Stimulated activated CD4-positive, alpha-beta T cell treated with anti-CD3 and anti-CD28 coated beads, TNF-alpha, amount 100 ng/mL, for 4 hours (primary cell): ENCODE results near the gene YBX1.
"Not testable (repeated sequence)": the region's sequence is repeated elsewhere in the genome, so short reads cannot be mapped to it uniquely, and the experiment has no call there.

ENCODE experiments used
- DNase-seq, 3 experiments: peaks; one replicate each; pipeline ENCODE4 v3.0.0-alpha.2; 2020; ENCODE audit warnings: low read depth in 3 of 3

The YBX1 gene

GRCh38 chr1:42681741-42682483 lies at the start of gene YBX1:
Gene YBX1, plus strand, starts transcription at chr1:42682418. Its CDS starts 148 bp downstream, at chr1:42682566.
- peak; percentile 91 to 92 (median 92) for DNase-seq

DNA sequence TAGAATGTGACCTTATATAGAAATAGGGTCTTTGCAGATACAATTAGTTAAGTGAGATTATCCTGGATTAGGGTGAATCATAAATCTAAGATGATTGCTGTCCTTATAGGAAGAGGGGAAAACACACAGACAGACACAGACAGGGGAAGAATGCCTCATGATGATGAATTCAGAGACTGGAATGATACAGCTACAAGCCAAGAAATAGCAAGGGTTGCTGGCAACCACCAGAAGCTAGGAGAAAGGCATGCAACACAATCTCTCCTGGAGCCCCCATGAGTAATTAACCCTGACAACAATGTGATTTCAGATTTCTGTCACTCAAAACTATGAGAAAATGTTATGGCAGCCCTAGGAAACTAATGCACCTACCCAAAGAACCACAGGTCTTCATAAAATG lies 43.1 kb upstream of the YBX1 start:
- no peak for DNase-seq

DNA sequence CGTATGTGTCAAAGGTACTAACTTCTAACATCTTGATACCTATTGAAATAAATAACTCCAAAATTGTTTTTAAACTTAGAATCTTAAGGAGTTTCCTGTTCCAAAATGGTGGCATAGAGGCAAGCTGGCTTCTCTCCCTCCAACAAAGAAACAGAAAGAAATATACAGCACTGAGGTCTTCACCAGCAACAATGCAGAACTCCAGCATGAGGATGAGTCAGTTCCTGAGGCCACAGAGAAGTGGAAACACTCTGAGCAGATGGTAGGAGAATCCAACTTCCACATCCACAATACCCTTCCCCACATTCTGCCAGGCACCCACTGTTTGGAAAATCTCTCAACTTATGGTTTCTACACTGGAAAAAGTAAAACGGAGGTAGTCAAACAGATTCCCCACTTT lies 36.2 kb upstream of the YBX1 start:
- DNase-seq = no peak

DNA sequence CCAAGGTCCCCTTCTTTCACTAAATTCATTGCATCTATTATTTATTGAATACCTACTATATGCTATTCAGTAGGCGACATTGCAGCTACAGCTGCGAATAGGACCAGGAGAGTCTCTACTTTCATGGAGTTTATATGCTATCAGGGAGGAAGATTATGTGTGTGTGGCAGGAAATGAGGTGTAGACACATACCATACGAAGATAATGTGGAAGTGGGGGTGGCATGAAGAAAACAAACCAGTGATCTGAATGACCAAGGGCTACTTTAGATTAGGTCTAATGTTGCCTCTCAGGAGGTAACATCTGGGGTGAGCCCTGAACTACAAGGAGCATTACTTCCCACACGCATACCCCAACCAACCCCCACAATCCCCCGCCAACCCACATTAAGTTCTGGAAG lies 25.0 kb upstream of the YBX1 start:
- DNase-seq = no peak

DNA sequence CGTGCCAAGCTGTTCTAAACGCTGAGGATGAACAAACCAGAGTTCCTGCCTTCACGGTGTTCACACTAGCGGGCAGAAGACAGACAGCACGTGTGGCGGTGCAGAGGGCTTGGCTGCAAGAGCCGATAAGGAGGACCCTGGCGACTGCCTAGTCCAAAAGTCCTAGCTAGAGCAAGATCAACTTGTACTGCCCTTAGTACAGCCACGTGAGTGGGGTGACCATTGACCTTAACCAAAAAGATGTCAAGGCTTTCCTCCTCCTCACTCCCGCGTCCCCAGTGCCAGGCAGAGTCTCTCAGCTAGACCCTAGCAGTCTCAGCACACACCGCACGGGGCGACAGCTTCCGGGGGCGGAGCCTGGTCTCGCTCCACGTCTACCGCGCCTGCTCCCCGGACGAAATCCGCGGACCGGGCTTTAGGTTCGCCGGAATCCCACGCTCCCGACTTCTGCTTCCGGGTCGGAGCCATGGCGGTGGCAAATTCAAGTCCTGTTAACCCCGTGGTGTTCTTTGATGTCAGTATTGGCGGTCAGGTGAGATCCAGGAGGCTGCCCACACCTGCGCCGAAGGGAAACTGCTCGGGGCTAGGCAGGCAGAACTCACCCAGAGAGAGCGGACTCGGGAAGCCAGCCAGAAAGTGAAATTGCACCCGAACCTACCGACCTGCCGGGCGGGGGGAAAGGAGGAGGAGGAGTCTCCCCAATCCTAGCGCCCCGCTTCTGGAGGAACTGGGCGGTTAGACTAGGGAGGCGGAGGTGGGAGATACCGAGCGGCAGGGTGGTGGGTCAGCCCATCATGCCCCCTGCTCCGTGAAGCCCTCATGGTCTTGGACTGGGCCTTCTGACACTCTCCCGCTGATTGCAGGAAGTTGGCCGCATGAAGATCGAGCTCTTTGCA lies 24.0 kb upstream of the YBX1 start, which contains the start of gene PPIH:
Gene PPIH (plus strand): TSS at position 443 of the 896 bp plus-strand sequence. CDS start 24 bp downstream, at position 467.
- peak; percentile 89 to 90 (median 90) for DNase-seq

DNA sequence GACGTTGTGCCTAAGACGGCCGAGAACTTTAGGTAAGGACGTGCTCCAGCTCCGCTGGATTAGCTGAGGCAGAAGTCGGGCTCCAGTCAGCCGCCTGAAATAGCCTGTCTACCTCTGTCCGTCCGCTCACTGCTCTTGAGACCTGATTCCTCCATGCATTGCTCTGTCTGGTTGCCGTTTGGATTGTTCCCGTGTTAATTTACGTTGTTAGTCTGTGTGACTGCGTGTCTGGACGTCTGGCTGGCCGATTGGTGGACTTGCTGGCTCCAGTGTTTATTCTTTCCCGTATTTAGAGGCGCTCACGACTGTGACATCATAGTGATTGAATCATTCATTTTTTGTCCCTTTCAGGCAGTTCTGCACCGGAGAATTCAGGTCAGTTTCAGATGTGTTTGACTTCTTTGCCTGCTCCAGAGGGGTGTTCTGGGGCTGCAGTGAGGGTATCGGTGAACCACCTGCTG lies 23.3 kb upstream of the YBX1 start:
- DNase-seq = no peak

- no peak for DNase-seq
Measured at GRCh38 chr1:42660907-42661500, 21.2 kb upstream of the YBX1 start.

GRCh38 chr1:42669936-42670335 lies 12.3 kb upstream of the YBX1 start:
- DNase-seq = no peak

DNA sequence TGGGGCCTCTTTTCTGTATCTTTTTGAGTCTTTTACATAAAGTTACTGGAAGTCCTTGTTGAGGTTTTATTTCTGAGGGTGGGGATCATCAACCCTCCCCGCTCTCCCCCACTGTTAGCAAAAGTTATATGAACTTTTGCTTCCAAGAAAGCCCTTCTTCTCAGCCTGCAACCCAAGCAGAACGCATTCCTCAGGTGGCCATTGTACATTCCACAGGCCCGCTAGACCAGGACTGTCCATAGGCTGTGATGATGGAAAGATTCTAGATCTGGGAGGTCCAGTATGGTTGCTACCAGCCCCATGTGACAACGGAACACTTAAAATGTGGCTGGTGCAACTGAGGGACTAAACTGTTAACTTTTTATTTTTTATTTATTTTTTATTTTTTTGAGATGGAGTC lies 11.8 kb upstream of the YBX1 start:
- DNase-seq = no peak

- no peak for DNase-seq
Measured at GRCh38 chr1:42674214-42674613, 8.0 kb upstream of the YBX1 start.

DNA sequence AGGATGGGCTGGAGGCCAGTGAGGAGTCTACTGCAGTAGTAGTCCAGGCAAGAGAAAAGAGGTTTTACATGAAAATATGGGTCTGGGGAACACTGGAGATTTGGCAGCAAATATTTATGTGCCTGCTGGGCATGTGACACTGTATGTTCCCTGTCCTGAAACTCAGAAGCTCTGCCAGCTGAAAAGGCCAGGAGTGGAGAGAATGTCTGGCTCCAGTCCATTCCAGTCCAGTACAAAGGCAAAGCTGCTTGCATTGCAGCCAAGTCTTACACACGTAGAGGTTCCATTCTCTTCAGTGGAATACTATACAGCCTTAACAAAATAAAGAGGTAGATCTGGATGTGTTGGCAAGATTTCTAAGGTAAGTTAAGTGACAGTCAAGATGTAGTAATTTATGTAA lies 7.5 kb upstream of the YBX1 start:
- no peak for DNase-seq

GRCh38 chr1:42675467-42675866 lies 6.8 kb upstream of the YBX1 start:
- DNase-seq = no peak

DNA sequence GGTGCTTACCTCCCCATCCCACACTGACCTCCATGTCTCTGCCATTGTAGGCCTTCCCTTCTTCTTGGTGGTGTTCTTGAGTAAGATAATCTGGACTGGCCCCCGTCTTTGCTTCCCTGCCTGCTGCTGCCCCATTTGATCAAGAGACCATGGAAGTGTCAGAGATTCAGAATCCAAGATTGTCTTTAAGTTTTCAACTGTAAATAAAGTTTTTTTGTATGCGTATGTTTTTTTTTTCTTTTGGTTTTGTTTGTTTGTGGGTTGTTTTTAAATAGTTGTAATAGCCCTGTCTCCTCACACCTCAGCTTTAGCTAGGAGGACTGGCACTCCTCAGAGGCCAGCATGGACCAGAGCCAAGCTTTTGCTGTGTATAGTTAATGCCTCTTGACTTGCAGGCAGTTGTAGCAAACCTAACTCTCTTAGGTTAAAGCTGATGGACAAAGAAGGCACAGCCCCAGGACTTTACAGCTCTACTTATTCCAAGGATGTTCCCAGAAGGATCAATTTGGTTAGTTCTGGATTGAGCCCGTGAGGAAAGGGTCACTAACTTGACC lies 5.6 kb upstream of the YBX1 start:
- DNase-seq = no peak

DNA sequence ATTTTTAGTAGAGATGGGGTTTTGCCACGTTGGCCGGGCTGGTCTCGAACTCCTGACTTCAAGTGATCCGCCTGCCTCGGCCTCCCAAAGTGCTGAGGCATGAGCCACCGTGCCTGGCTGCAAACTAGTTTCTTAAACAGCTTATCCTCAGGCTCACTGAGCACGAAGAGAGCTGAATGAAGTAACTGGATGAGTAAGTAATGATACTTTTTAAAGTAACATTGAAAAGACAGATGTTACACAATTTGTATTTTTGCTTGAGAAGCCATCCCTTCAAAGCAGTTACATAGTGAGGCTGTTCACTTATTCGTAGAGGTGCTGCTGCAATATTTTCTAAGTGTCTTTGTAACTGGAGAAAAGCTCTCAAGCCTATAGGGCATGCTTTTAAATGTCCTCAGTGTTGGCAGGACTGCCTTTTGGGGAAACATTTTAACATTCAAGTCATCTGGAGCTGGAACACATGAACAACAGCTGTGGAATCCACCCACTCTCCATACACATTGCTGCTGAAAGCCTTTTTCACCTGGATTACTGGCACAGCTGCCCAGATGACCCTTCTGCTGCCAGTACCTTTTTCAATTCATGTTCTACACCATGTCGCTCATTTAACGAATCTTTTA lies 2.7 kb upstream of the YBX1 start:
- no peak for DNase-seq

- no peak for DNase-seq
Measured at GRCh38 chr1:42680055-42680454, 2.2 kb upstream of the YBX1 start.

DNA sequence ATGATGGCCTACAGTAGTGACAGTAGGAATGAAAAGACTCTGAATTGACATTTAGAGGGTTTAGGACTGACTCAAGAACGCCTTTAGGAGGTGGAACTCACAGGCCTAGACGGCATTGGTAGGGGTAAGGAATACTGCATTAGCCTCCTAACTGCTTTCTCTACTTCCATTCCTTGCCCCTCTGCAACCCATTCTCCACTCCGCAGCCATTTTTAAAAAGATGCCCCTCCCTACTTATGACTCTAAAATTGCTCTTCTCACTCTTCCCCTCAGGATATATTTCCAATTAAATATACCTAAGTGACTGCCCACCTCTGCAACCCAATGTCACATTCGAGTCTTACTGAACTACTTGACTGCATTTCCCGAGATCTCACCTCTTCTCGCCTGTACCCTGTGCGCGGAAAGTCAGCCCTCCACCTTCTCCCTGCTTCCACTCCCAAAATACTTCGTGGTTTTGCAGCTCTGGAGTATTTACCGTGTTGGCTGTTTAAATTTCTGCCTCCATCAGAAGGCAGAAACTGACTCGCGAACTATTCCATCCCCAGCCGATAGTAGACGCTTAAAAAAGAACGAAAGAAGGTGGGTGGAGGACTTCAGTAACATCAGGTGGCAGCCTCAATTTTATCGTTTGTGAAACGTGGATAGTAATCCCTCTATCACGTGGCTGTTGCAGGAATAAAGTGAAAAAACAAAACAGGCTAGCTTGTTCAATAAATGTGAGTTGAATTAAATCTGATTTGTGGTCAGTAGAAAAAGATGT lies 1.1 kb upstream of the YBX1 start:
- DNase-seq = no peak

DNA sequence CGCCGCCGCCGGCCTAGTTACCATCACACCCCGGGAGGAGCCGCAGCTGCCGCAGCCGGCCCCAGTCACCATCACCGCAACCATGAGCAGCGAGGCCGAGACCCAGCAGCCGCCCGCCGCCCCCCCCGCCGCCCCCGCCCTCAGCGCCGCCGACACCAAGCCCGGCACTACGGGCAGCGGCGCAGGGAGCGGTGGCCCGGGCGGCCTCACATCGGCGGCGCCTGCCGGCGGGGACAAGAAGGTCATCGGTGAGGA lies 193 bp downstream of the YBX1 start:
- not testable (repeated sequence) for DNase-seq

GRCh38 chr1:42682739-42683531 lies 717 bp downstream of the YBX1 start:
- peak; percentile 28 to 53 (median 49) for DNase-seq

GRCh38 chr1:42684139-42684538 lies 1.9 kb downstream of the YBX1 start:
- no peak for DNase-seq

DNA sequence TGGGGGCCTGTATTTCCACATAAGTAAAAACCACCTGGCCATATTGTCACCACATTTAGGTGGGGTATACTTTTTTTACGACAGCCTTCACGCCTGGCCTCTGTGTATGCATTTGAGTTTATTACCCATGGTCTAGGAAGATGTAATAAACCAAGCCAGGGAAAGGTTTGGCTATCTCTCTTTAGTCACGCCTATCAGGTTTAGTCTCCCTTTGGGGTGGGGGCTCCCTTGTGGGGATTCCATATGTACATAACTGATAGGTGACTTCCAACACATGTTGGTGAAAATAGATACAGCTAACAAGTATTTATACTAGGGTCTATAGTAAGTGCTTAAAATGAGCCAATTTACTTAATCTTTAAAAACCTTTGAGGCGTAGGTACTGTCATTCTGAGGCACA lies 4.2 kb downstream of the YBX1 start:
- no peak for DNase-seq
